GM12878 (cell line): ENCODE data around the gene SLC17A7.

ENCODE experiments used
- CHD4 ChIP-seq: fragments of 200-600 bp; sonication (generic); IDR thresholded peaks from 2 replicates; pipeline ENCODE4 v1.6.1; 2016; ENCODE audit warnings: mild to moderate bottlenecking
- FOXM1 ChIP-seq: IDR thresholded peaks from 2 replicates; pipeline ENCODE4 v1.6.1; 2012; ENCODE audit warnings: low read depth, mild to moderate bottlenecking, inconsistent platforms, low read length, moderate library complexity
- HDAC6 ChIP-seq: fragments of 200-600 bp; sonication (generic); IDR thresholded peaks from one replicate; pipeline ENCODE4 v1.8.0; 2017; ENCODE audit warnings: antibody characterized with exemption; ENCODE audit not compliant: unreplicated experiment
- MYC ChIP-seq: IDR thresholded peaks from 2 replicates; pipeline ENCODE4 v1.6.1; 2011; ENCODE audit warnings: mild to moderate bottlenecking, low read length, moderate library complexity, inconsistent platforms; ENCODE audit not compliant: insufficient read depth, insufficient replicate concordance, insufficient read length, severe bottlenecking
- NFYB ChIP-seq: IDR thresholded peaks from 2 replicates; pipeline ENCODE4 v1.6.1; 2011; ENCODE audit warnings: low read depth, mild to moderate bottlenecking, low read length, improper control_type of control experiment, moderate library complexity; ENCODE audit not compliant: insufficient read depth
- NR2C2 ChIP-seq: IDR thresholded peaks from 2 replicates; pipeline ENCODE4 v1.6.1; 2011; ENCODE audit warnings: borderline replicate concordance, low read depth; ENCODE audit not compliant: control insufficient read depth, insufficient read length
- PKNOX1 ChIP-seq: fragments of 450-650 bp; IDR thresholded peaks from 2 replicates; pipeline ENCODE4 v1.6.1; 2016; ENCODE audit warnings: mild to moderate bottlenecking
- POLR2A ChIP-seq: IDR thresholded peaks from 2 replicates; pipeline ENCODE4 v1.6.1; 2011; ENCODE audit warnings: low read depth, mild to moderate bottlenecking, low read length
- SP1 ChIP-seq: IDR thresholded peaks from one replicate; pipeline ENCODE4 v1.6.1; 2011; ENCODE audit warnings: low read depth, low read length
- YY1 ChIP-seq: IDR thresholded peaks from 2 replicates; pipeline ENCODE4 v1.6.1; 2011; ENCODE audit warnings: low read depth, mild to moderate bottlenecking, low read length
- TF ChIP-seq, protein P1 (sequence below), 3 experiments: IDR thresholded peaks in 2 of 3; conservative IDR thresholded peaks in 1 of 3; 2 replicates each; pipeline ENCODE4 v1.5.1; 2011; ENCODE audit warnings: low read depth in 3 of 3, low read length in 3 of 3, mild to moderate bottlenecking in 3 of 3, control low read depth in 2 of 3, moderate library complexity in 2 of 3, inconsistent platforms in 1 of 3, mixed read lengths in 1 of 3; ENCODE audit not compliant: control insufficient read depth in 2 of 3, insufficient read depth in 1 of 3; ENCODE audit errors: extremely low read depth in 1 of 3
- TF ChIP-seq, protein P2 (sequence below): IDR thresholded peaks from 2 replicates; pipeline ENCODE4 v1.6.1; 2011; ENCODE audit warnings: borderline replicate concordance, low read depth, mild to moderate bottlenecking, moderate library complexity, low read length; ENCODE audit not compliant: insufficient read depth, poor library complexity, severe bottlenecking

DNA sequence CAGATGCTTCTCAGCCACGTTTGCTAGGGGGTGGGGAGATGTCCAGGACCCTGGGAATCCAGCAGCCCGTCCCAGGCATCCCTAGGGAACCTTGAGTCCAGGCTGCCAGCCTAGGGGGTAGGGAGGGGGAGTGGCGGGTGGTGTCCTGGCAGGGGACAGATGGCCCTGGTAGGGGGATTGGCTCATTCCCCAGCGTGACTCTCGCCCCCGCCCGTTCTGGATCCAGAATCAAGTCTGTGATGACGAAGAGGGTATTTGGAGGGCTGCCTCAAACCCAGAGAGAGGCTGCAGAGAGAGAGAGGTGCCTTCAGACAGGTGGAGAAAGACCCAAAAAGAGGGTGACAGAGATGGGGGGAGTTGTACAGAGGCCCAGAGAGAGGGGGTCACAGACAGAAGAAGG is 4.1 kb downstream of the SLC17A7 start:
- no peak for TF ChIP-seq NR2C2
- no peak for TF ChIP-seq YY1
- no peak for TF ChIP-seq CHD4
- no peak for TF ChIP-seq MYC
- TF ChIP-seq POLR2A = no peak
- TF ChIP-seq HDAC6 = no peak
- no peak for TF ChIP-seq NFYB
- TF ChIP-seq, protein P1, sequence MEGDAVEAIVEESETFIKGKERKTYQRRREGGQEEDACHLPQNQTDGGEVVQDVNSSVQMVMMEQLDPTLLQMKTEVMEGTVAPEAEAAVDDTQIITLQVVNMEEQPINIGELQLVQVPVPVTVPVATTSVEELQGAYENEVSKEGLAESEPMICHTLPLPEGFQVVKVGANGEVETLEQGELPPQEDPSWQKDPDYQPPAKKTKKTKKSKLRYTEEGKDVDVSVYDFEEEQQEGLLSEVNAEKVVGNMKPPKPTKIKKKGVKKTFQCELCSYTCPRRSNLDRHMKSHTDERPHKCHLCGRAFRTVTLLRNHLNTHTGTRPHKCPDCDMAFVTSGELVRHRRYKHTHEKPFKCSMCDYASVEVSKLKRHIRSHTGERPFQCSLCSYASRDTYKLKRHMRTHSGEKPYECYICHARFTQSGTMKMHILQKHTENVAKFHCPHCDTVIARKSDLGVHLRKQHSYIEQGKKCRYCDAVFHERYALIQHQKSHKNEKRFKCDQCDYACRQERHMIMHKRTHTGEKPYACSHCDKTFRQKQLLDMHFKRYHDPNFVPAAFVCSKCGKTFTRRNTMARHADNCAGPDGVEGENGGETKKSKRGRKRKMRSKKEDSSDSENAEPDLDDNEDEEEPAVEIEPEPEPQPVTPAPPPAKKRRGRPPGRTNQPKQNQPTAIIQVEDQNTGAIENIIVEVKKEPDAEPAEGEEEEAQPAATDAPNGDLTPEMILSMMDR (IDR thresholded peaks at IDR 0.05 in 2 of 3, conservative IDR thresholded peaks at IDR 0.05 in 1 of 3; ENCODE audit: control insufficient read depth in 2 of 3, extremely low read depth in 1 of 3, insufficient read depth in 1 of 3, low read depth in 3 of 3, low read length in 3 of 3) = no peak
- no peak for TF ChIP-seq PKNOX1
- TF ChIP-seq, protein P2, sequence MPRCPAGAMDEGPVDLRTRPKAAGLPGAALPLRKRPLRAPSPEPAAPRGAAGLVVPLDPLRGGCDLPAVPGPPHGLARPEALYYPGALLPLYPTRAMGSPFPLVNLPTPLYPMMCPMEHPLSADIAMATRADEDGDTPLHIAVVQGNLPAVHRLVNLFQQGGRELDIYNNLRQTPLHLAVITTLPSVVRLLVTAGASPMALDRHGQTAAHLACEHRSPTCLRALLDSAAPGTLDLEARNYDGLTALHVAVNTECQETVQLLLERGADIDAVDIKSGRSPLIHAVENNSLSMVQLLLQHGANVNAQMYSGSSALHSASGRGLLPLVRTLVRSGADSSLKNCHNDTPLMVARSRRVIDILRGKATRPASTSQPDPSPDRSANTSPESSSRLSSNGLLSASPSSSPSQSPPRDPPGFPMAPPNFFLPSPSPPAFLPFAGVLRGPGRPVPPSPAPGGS = no peak
- no peak for TF ChIP-seq SP1
- TF ChIP-seq FOXM1 = no peak
